ENCODE measurements around the gene ARL6IP5.

DNA sequence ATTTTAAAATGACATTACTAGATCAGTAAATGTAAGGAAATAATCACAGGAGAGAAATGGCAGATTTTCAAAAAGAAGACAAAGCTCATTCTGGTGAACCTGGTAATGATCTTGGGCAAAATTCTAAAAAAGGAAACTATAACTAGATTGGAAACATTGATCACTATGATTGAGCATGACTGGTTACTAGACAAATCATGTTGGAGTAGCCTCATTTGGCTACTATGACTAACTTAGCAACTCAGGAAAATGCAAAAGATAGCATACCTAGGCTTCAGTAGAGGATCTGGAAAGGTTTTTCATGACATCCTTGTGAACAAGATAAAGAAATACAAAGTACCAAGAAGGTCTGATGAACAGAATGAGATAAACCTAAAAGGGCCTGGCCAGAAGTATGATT lies 25.0 kb upstream of the ARL6IP5 start:
- no peak for TF ChIP-seq POLR2A (IDR thresholded peaks at IDR 0.05)
- TF ChIP-seq, protein P1, sequence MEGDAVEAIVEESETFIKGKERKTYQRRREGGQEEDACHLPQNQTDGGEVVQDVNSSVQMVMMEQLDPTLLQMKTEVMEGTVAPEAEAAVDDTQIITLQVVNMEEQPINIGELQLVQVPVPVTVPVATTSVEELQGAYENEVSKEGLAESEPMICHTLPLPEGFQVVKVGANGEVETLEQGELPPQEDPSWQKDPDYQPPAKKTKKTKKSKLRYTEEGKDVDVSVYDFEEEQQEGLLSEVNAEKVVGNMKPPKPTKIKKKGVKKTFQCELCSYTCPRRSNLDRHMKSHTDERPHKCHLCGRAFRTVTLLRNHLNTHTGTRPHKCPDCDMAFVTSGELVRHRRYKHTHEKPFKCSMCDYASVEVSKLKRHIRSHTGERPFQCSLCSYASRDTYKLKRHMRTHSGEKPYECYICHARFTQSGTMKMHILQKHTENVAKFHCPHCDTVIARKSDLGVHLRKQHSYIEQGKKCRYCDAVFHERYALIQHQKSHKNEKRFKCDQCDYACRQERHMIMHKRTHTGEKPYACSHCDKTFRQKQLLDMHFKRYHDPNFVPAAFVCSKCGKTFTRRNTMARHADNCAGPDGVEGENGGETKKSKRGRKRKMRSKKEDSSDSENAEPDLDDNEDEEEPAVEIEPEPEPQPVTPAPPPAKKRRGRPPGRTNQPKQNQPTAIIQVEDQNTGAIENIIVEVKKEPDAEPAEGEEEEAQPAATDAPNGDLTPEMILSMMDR (IDR thresholded peaks at IDR 0.05): no peak
